OCI-LY3 (cell line): ENCODE data around the gene MTTP.

ENCODE experiments used
- H2AFZ ChIP-seq: fragments of 200-600, 300-600 bp; shearing (Covaris generic); 2 replicates; pipeline ENCODE4 v1.6.0; 2014; ENCODE audit warnings: antibody characterized with exemption, low read depth, low read length
- H3K27ac ChIP-seq: fragments of 200-600, 300-600 bp; sonication (generic); 2 replicates; pipeline ENCODE4 v1.5.1; 2014; ENCODE audit warnings: mild to moderate bottlenecking, low read length, moderate library complexity, mixed read lengths
- H3K27me3 ChIP-seq: fragments of 200-600, 300-600 bp; sonication (generic); 2 replicates; pipeline ENCODE4 v1.6.1; 2014; ENCODE audit warnings: low read depth, low read length, mixed read lengths
- H3K36me3 ChIP-seq: fragments of 200-600, 300-600 bp; sonication (generic); replicated peaks from 2 replicates; pipeline ENCODE3; 2014; ENCODE audit warnings: low read depth, low read length, mixed read lengths
- H3K4me1 ChIP-seq: fragments of 300-600, 200-600 bp; sonication (generic); 2 replicates; pipeline ENCODE4 v1.6.1; 2014; ENCODE audit warnings: low read length, mixed read lengths
- H3K4me2 ChIP-seq: fragments of 200-600, 300-600 bp; sonication (generic); 2 replicates; pipeline ENCODE4 v1.6.1; 2014; ENCODE audit warnings: low read length, mixed read lengths
- H3K4me3 ChIP-seq: fragments of 300-600, 200-600 bp; sonication (generic); 2 replicates; pipeline ENCODE4 v1.5.1; 2014; ENCODE audit warnings: antibody characterized with exemption, mild to moderate bottlenecking, low read length, moderate library complexity
- H3K79me2 ChIP-seq: fragments of 300-600, 200-600 bp; shearing (Covaris generic); 2 replicates; pipeline ENCODE4 v1.6.1; 2014; ENCODE audit warnings: mild to moderate bottlenecking, low read length, mixed read lengths
- H3K9ac ChIP-seq: fragments of 300-600, 200-600 bp; shearing (Covaris generic); 2 replicates; pipeline ENCODE4 v1.6.0; 2014; ENCODE audit warnings: mild to moderate bottlenecking, low read length, moderate library complexity
- H3K9me3 ChIP-seq: fragments of 200-600, 300-600 bp; shearing (Covaris generic); 2 replicates; pipeline ENCODE4 v1.6.1; 2014; ENCODE audit warnings: low read length, mixed read lengths; ENCODE audit not compliant: insufficient read depth
- H4K20me1 ChIP-seq: fragments of 200-600, 300-600 bp; sonication (generic); 2 replicates; pipeline ENCODE4 v1.6.1; 2016; ENCODE audit warnings: low read length, mixed read lengths; ENCODE audit not compliant: insufficient read depth
- EZH2phosphoT487 ChIP-seq: fragments of 200-600 bp; shearing (Covaris generic); IDR thresholded peaks from 2 replicates; pipeline ENCODE4 v1.6.1; 2018; ENCODE audit warnings: antibody characterized with exemption, mixed run types, low read depth
- TF ChIP-seq, protein P1 (sequence below): fragments of 200-600, 300-600 bp; sonication (generic); IDR thresholded peaks from 2 replicates; pipeline ENCODE4 v1.5.1; 2014; ENCODE audit warnings: antibody characterized with exemption, low read length, low read depth

MTTP gene

DNA sequence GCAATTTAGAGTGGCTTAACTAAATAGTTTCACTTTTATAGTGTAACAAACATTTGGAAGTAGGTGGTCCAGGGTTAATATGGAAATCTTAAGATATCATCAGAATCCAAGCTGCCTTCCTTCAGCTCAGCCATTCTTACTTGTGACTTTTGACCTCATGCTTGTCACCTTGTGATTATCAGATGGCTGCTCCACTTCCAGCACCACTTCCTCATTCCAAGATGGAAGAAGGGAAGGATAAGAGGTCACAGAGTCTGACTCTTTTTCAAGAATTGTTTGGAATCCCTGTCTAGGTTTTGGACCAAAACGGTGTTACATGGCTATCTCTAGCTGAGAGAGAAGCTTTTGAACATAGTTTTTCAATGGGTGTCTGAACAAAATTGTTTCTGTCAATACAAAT is 39.9 kb downstream of the MTTP start:
- Histone ChIP-seq H3K79me2 (no peaks in the 10 kb centered on the region), H3K27me3 (no peaks in the 10 kb centered on the region), H3K36me3 (no peaks in the 10 kb centered on the region), H4K20me1 (no peaks in the 10 kb centered on the region), H3K9ac (no peak overlapping the region), H3K9me3 (no peaks in the 10 kb centered on the region), H3K4me2 (no peak overlapping the region), H3K4me3 (no peak overlapping the region), H3K4me1 (no peaks in the 10 kb centered on the region), H3K27ac (no peak overlapping the region), H2AFZ (peak overlapping the region; percentile 23; the same call in 1 of the 2 replicates)
- TF ChIP-seq, protein P1, sequence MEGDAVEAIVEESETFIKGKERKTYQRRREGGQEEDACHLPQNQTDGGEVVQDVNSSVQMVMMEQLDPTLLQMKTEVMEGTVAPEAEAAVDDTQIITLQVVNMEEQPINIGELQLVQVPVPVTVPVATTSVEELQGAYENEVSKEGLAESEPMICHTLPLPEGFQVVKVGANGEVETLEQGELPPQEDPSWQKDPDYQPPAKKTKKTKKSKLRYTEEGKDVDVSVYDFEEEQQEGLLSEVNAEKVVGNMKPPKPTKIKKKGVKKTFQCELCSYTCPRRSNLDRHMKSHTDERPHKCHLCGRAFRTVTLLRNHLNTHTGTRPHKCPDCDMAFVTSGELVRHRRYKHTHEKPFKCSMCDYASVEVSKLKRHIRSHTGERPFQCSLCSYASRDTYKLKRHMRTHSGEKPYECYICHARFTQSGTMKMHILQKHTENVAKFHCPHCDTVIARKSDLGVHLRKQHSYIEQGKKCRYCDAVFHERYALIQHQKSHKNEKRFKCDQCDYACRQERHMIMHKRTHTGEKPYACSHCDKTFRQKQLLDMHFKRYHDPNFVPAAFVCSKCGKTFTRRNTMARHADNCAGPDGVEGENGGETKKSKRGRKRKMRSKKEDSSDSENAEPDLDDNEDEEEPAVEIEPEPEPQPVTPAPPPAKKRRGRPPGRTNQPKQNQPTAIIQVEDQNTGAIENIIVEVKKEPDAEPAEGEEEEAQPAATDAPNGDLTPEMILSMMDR: no peak
- TF ChIP-seq EZH2phosphoT487: no peak

DNA sequence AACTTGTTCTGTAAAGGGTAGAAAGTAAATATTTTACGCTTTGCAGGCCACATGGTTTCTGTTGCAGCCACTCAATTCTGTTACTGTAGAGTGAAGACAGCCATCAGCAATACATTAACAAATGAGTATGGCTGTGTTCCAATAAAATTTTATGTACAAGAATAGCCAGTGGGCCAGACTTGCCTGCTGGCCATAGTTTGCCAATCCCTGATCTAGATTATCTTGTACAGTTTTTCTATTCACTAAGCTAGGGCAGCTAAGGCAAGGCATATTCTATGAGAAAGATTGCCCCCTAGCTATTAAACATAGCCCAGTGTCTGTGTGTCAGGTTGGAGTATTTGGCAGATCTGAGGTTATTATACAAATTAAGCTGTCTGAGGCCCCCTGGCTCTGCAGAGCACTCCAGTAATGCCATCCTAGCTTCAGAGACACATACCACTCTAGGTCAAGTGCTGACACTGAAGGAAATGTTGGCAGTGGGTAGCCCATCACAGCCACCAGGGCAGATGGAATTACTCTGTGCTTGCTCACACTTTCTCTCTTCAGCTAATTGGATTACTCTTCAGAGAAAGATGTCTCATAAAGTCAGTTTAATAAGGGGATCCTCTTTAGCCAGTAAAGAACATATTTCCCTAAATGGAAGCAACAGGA is 40.7 kb downstream of the MTTP start:
- Histone ChIP-seq H4K20me1 (no peaks in the 10 kb centered on the region), H3K9me3 (no peaks in the 10 kb centered on the region), H3K4me1 (no peaks in the 10 kb centered on the region), H3K9ac (no peak overlapping the region), H3K79me2 (no peaks in the 10 kb centered on the region), H3K4me3 (no peak overlapping the region), H3K27ac (no peak overlapping the region), H3K4me2 (no peak overlapping the region), H3K27me3 (no peaks in the 10 kb centered on the region), H3K36me3 (no peaks in the 10 kb centered on the region), H2AFZ (no peak overlapping the region)
- TF ChIP-seq EZH2phosphoT487: no peak
- TF ChIP-seq, protein P1: peak; percentile 32; the same call in 1 of the 2 replicates

DNA sequence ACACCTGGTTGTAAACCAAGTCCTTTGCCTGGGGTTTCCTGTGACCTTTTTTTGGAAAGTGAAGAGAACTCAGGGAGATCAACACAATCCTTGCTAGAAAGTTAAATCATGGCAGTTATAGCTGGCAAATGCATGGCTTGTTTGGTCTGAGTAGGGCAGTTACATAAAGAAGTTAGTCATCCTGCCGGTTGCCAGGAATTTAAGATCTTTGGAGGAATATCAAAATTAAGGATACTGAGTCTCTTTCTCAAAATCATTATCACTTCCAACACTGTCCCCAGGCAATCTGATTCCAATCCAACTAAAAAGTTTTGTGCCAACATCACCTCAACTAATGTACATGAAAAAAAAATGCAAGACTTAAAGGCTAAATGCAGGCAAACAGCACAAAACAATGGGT is 42.8 kb downstream of the MTTP start:
- Histone ChIP-seq H3K79me2 (no peaks in the 10 kb centered on the region), H3K36me3 (no peaks in the 10 kb centered on the region), H3K9me3 (no peaks in the 10 kb centered on the region), H3K27me3 (no peaks in the 10 kb centered on the region), H3K4me3 (no peak overlapping the region), H3K4me1 (no peaks in the 10 kb centered on the region), H3K4me2 (no peak overlapping the region), H3K9ac (no peak overlapping the region), H3K27ac (no peak overlapping the region), H2AFZ (no peak overlapping the region), H4K20me1 (no peaks in the 10 kb centered on the region)
- TF ChIP-seq, protein P1: no peak
- no peak for TF ChIP-seq EZH2phosphoT487

DNA sequence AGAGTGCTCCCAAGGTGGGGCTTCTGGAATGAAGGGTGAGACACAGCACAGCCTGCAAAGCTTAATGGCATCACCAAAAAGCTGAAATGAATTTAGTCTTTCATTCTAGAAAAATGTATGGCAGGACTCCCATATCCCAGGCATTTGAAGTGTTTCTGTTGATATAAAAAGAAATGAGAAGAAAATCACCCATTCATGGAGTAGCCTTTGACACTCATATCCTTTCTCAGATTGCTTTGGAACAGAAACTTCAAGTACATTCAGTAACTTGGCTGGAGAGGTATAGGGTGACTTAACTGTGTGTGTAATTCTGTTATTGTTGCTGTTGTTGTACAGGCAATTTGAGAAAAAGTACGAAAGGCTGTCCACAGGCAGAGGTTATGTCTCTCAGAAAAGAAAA is 47.7 kb downstream of the MTTP start:
- Histone ChIP-seq H3K9ac (no peak overlapping the region), H3K4me1 (no peaks in the 10 kb centered on the region), H3K9me3 (no peaks in the 10 kb centered on the region), H3K4me2 (no peak overlapping the region), H2AFZ (no peak overlapping the region), H3K36me3 (no peaks in the 10 kb centered on the region), H3K27ac (no peak overlapping the region), H3K27me3 (no peaks in the 10 kb centered on the region), H3K4me3 (no peak overlapping the region), H3K79me2 (no peaks in the 10 kb centered on the region), H4K20me1 (no peaks in the 10 kb centered on the region)
- TF ChIP-seq EZH2phosphoT487: no peak
- TF ChIP-seq, protein P1: no peak
